Measurements from ENCODE around the gene RAP1GAP2. TPM values are rescaled to one million over a fixed set of nuclear protein-coding genes. Genes with fewer than 3 reads are reported as not detected.
"Not testable (repeated sequence)": the region's sequence is repeated elsewhere in the genome, so short reads cannot be mapped to it uniquely, and the experiment has no call there.

The RAP1GAP2 gene
- total RNA-seq, 2 experiments from 2014 or later, result 0.81 to 0.86 TPM

GRCh38 chr17:2996810-2997670 is 200.8 kb downstream of the RAP1GAP2 start:
- no peaks in the 10 kb centered on the region for H3K4me1 Mint-ChIP-seq (ENCODE audit: low read depth)
- H3K9me3 Mint-ChIP-seq, result no peaks in the 10 kb centered on the region
- H3K27me3 Mint-ChIP-seq (ENCODE audit: low read depth), result no peaks in the 10 kb centered on the region
- H3K4me3 Mint-ChIP-seq, result no peak overlapping the region
- H3K36me3 Mint-ChIP-seq (ENCODE audit: low read depth), result peaks cover 1% of the 10 kb centered on the region
- H3K27ac Mint-ChIP-seq, result no peak overlapping the region
- DNase-seq, result no peak
- CTCF ChIA-PET, result interaction anchor here (1.1 kb wide), 2 partner anchors 15 to 169 kb away, joined by 3 read pairs; no protein-coding TSS in a partner anchor
- intact Hi-C loops (cut with micrococcal nuclease), result no loop called here

DNA sequence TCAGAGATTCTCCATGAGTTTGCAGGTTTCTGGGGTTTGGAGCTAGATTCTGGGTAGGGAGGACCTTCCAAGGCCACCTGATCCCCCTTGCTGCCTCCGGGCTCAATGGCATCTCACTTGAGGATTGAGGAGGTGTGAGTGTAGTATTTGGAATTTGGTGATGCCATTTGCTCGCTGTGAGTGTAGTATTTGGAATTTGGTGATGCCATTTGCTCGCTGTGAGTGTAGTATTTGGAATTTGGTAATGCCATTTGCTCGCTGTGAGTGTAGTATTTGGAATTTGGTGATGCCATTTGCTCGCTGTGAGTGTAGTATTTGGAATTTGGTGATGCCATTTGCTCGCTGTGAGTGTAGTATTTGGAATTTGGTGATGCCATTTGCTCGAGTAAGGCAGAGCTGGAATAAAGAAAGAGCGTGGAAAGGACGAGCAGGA is 202.2 kb downstream of the RAP1GAP2 start:
- intact Hi-C loops (cut with micrococcal nuclease); H3K27me3 Mint-ChIP-seq (ENCODE audit: low read depth); DNase-seq; H3K4me3 Mint-ChIP-seq; H3K27ac Mint-ChIP-seq; H3K9me3 Mint-ChIP-seq; H3K36me3 Mint-ChIP-seq (ENCODE audit: low read depth): not testable (repeated sequence)
- CTCF ChIA-PET, result interaction anchor here (0.9 kb wide), 1 partner anchor 14 kb away, joined by 3 read pairs; no protein-coding TSS in a partner anchor
- peaks cover 12% of the 10 kb centered on the region for H3K4me1 Mint-ChIP-seq (ENCODE audit: low read depth)

GRCh38 chr17:3002538-3003295 is 206.5 kb downstream of the RAP1GAP2 start:
- intact Hi-C loops (cut with micrococcal nuclease), result loop anchor here (10.0 kb wide), 1 partner anchor 48 kb away; no protein-coding TSS in a partner anchor

GRCh38 chr17:3003296-3004149 is 207.3 kb downstream of the RAP1GAP2 start:
- no peak for DNase-seq
- Mint-ChIP-seq H3K4me3 (no peak overlapping the region), H3K36me3 (ENCODE audit: low read depth) (no peaks in the 10 kb centered on the region), H3K27ac (no peak overlapping the region), H3K9me3 (no peaks in the 10 kb centered on the region), H3K4me1 (ENCODE audit: low read depth) (peaks cover 27% of the 10 kb centered on the region), H3K27me3 (ENCODE audit: low read depth) (no peaks in the 10 kb centered on the region)
- CTCF ChIA-PET, result interaction anchor here (0.9 to 1.9 kb wide), 3 partner anchors 9 to 168 kb away, joined by 3 to 8 read pairs (median 5); no protein-coding TSS in a partner anchor
- intact Hi-C loops (cut with micrococcal nuclease), result loop anchor here (10.0 kb wide), 1 partner anchor 49 kb away; no protein-coding TSS in a partner anchor

More at GRCh38 chr17:3002538-3003295, 206.5 kb downstream of the RAP1GAP2 start:
- no peaks in the 10 kb centered on the region for H3K27me3 Mint-ChIP-seq (ENCODE audit: low read depth)
- no peaks in the 10 kb centered on the region for H3K9me3 Mint-ChIP-seq
- CTCF ChIA-PET, result interaction anchor here (0.9 to 1.9 kb wide), 3 partner anchors 10 to 167 kb away, joined by 3 to 8 read pairs (median 5); no protein-coding TSS in a partner anchor
- H3K4me3 Mint-ChIP-seq, result no peak overlapping the region
- no peaks in the 10 kb centered on the region for H3K36me3 Mint-ChIP-seq (ENCODE audit: low read depth)
- no peak for DNase-seq
- peaks cover 27% of the 10 kb centered on the region for H3K4me1 Mint-ChIP-seq (ENCODE audit: low read depth)
- H3K27ac Mint-ChIP-seq, result no peak overlapping the region

GRCh38 chr17:3004150-3004801 is 208.0 kb downstream of the RAP1GAP2 start:
- Mint-ChIP-seq H3K4me1 (ENCODE audit: low read depth) (peaks cover 27% of the 10 kb centered on the region), H3K9me3 (no peaks in the 10 kb centered on the region), H3K36me3 (ENCODE audit: low read depth) (no peaks in the 10 kb centered on the region), H3K4me3 (peak overlapping the region; percentile 41), H3K27ac (no peak overlapping the region), H3K27me3 (ENCODE audit: low read depth) (no peaks in the 10 kb centered on the region)
- CTCF ChIA-PET, result interaction anchor here (0.6 to 1.9 kb wide), 2 partner anchors 155 to 176 kb away, joined by 3 to 8 read pairs; no protein-coding TSS in a partner anchor
- DNase-seq, result peak; percentile 73
- intact Hi-C loops (cut with micrococcal nuclease), result loop anchor here (10.0 kb wide), 1 partner anchor 49 kb away; no protein-coding TSS in a partner anchor

DNA sequence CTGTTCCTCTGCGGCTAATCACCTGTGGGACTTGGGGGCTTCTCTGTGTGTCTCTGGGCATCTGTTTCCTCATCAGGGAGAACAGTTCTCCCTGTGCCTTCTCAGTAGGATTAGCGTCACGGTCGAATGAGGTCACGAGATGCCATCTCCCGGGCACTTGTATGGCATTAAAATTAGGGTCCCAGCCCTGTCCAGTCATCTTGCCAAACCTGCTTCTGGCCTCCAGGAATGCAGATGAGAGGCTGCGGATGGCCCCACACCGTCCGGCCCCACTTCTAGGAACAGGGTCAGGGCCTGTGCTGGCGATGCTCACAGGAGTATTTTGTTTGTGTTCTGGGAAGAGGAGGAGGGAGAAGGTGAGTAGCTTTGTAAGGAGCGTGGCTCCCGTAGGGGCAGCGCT is 208.7 kb downstream of the RAP1GAP2 start:
- Mint-ChIP-seq H3K27me3 (ENCODE audit: low read depth) (no peaks in the 10 kb centered on the region), H3K36me3 (ENCODE audit: low read depth) (no peaks in the 10 kb centered on the region), H3K9me3 (no peaks in the 10 kb centered on the region), H3K4me3 (no peak overlapping the region), H3K27ac (no peak overlapping the region), H3K4me1 (ENCODE audit: low read depth) (peaks cover 27% of the 10 kb centered on the region)
- intact Hi-C loops (cut with micrococcal nuclease), result loop anchor here (10.0 kb wide), 1 partner anchor 50 kb away; no protein-coding TSS in a partner anchor
- CTCF ChIA-PET, result no interaction called here
- DNase-seq, result no peak

GRCh38 chr17:3005696-3006095 is 209.5 kb downstream of the RAP1GAP2 start:
- H3K27ac Mint-ChIP-seq, result no peak overlapping the region
- no peaks in the 10 kb centered on the region for H3K27me3 Mint-ChIP-seq (ENCODE audit: low read depth)
- CTCF ChIA-PET, result interaction anchor here (3.1 kb wide), 1 partner anchor 157 kb away, joined by 11 read pairs; no protein-coding TSS in a partner anchor
- intact Hi-C loops (cut with micrococcal nuclease), result loop anchor here (10.0 kb wide), 1 partner anchor 51 kb away; no protein-coding TSS in a partner anchor
- no peaks in the 10 kb centered on the region for H3K9me3 Mint-ChIP-seq
- peaks cover 27% of the 10 kb centered on the region for H3K4me1 Mint-ChIP-seq (ENCODE audit: low read depth)
- no peaks in the 10 kb centered on the region for H3K36me3 Mint-ChIP-seq (ENCODE audit: low read depth)
- no peak for DNase-seq
- H3K4me3 Mint-ChIP-seq, result no peak overlapping the region

DNA sequence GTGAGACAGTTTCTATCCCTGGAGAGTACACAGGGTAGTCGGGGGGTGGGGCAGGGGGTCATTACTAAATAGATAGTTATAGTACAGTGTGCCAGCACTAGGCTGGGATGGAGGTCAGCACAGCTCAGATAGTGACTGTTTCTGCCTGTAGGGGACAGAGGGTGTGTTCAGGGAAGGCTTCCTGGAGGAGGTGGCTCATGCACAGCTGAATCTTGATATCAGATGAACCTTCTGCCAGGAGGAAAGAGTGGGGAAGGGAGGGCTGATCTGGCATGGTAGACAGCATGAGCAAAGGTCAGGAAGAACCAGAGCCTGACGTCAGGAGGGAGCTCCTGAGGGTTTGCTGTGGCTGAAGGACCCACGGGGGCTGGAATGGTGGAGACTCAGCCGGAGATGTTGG is 210.6 kb downstream of the RAP1GAP2 start:
- peaks cover 27% of the 10 kb centered on the region for H3K4me1 Mint-ChIP-seq (ENCODE audit: low read depth)
- H3K36me3 Mint-ChIP-seq (ENCODE audit: low read depth), result no peaks in the 10 kb centered on the region
- intact Hi-C loops (cut with micrococcal nuclease), result loop anchor here (10.0 kb wide), 1 partner anchor 52 kb away; no protein-coding TSS in a partner anchor
- DNase-seq, result no peak
- no peak overlapping the region for H3K27ac Mint-ChIP-seq
- H3K4me3 Mint-ChIP-seq, result no peak overlapping the region
- no peaks in the 10 kb centered on the region for H3K27me3 Mint-ChIP-seq (ENCODE audit: low read depth)
- CTCF ChIA-PET, result interaction anchor here (3.1 kb wide), 1 partner anchor 158 kb away, joined by 11 read pairs; no protein-coding TSS in a partner anchor
- H3K9me3 Mint-ChIP-seq, result no peaks in the 10 kb centered on the region

DNA sequence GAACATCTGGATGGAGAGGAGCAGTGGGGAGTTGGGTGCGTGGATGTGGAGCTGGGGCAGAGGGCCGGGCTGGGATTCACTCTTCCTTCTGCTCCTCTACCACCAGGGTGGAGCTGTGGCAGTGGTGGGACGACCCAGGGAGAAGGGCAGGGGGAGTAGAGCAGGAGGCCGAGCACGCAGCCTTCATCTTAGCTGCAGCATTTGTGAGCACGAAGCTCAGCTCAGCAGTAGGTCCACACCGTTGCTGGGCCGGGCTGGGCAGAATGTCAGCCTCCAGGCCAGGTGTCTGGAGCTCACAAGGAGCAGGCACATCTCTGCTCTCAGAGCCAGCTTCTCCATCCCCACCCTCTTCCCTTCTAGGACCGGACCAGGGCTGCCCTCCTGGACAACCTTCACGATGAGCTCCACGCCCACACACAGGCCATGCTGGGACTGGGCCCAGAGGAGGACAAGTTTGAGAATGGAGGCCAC is 211.4 kb downstream of the RAP1GAP2 start:
- Mint-ChIP-seq H3K27ac (no peak overlapping the region), H3K36me3 (ENCODE audit: low read depth) (no peaks in the 10 kb centered on the region), H3K9me3 (no peaks in the 10 kb centered on the region), H3K27me3 (ENCODE audit: low read depth) (no peaks in the 10 kb centered on the region), H3K4me1 (ENCODE audit: low read depth) (peaks cover 24% of the 10 kb centered on the region), H3K4me3 (no peak overlapping the region)
- intact Hi-C loops (cut with micrococcal nuclease), result loop anchor here (10.0 kb wide), 1 partner anchor 53 kb away; no protein-coding TSS in a partner anchor
- CTCF ChIA-PET, result interaction anchor here (0.6 to 3.1 kb wide), 2 partner anchors 159 to 216 kb away, joined by 4 to 11 read pairs; no protein-coding TSS in a partner anchor
- DNase-seq, result no peak

GRCh38 chr17:3008336-3009288 is 212.4 kb downstream of the RAP1GAP2 start:
- no peak overlapping the region for H3K4me3 Mint-ChIP-seq
- H3K27me3 Mint-ChIP-seq (ENCODE audit: low read depth), result no peaks in the 10 kb centered on the region
- peaks cover 2% of the 10 kb centered on the region for H3K36me3 Mint-ChIP-seq (ENCODE audit: low read depth)
- H3K4me1 Mint-ChIP-seq (ENCODE audit: low read depth), result peaks cover 14% of the 10 kb centered on the region
- no peaks in the 10 kb centered on the region for H3K9me3 Mint-ChIP-seq
- no peak for DNase-seq
- H3K27ac Mint-ChIP-seq, result no peak overlapping the region
- intact Hi-C loops (cut with micrococcal nuclease), result loop anchor here (10.0 kb wide), 1 partner anchor 54 kb away; no protein-coding TSS in a partner anchor
- CTCF ChIA-PET, result interaction anchor here (3.1 kb wide), 1 partner anchor 160 kb away, joined by 11 read pairs; no protein-coding TSS in a partner anchor
